HG03460 (cell line): ENCODE data around the gene F11R.
"Not testable (repeated sequence)": the region's sequence is repeated elsewhere in the genome, so short reads cannot be mapped to it uniquely, and the experiment has no call there.

Source experiments
- ATAC-seq: cut with Tn5 transposase; IDR thresholded peaks from one replicate; pipeline ENCODE4 v1.9.1; 2021; ENCODE audit not compliant: unreplicated experiment

F11R gene

DNA sequence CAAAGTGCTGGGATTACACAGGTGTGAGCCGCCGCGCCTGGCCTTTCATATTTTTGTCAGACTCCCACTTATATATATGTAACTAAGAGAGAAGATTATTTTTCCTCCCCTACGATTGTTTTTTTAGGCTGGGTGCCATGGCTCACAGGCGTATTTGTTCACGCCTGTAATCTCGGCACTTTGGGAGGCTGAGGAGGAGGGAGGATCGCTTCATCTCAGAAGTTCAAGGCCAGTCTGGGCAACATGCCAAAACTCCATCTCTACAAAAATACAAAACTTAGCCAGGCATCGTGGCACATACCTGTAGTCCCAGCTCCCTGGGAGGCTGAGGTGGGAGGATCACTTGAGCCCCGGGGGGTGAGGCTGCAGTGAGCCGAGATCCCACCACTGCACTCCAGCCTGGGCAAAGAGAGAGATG is 42.4 kb downstream of the F11R start:
- ATAC-seq = no peak

DNA sequence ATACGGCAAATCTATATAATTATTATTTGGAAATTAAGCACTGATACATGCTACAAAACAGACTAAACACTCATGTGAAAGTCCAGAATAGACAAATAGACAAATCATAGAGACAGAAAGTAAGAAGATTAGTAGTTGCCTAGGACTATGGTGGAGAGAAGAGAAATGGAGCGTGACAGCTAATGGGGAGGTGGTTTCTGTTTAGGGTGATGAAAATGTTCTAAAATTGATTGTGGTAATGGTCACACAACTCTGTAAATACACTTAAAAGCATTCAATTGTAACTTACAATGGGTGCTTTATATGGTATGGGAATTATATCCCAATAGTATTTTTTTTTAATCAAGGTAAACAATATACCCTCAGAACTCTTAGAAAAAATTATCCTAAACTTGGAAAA is 45.9 kb downstream of the F11R start:
- ATAC-seq = no peak

DNA sequence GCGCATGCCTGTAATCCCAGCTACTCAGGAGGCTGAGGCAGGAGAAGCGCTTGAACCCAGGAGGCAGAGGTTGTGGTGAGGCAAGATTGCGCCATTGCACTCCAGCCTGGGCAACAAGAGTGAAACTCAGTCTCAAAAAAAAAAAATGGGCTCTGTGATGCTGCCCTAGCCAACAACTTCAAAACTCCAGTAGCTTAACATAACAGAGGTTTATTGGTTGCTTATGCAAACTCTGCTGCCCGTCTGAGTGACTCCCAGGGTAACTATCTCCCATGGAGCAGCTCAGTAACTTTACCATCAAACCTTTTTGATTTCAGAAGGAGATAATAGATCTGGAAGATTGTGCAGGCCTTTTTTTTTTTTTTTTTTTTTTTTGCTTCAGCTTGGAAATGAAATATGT is 47.5 kb downstream of the F11R start:
- no peak for ATAC-seq

DNA sequence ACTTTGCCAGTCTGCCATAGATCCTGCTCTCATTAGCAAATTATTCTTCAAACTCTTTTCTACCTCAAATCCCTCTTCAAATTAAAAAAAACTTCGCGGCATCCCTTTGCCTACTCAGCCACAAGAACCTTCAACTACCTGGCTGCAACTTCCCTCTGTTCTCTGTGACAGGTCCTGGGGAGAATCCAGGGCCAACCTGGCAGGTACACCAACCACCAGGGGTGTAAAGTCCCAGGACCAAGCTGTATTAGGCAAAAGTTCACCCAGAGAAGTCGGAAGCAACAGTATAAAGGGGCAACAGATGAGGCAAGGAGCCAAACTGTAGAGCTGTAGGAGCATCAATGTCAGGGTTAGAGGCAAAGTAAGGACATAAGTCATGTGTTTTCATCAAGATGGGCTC is 48.0 kb downstream of the F11R start:
- ATAC-seq = no peak

DNA sequence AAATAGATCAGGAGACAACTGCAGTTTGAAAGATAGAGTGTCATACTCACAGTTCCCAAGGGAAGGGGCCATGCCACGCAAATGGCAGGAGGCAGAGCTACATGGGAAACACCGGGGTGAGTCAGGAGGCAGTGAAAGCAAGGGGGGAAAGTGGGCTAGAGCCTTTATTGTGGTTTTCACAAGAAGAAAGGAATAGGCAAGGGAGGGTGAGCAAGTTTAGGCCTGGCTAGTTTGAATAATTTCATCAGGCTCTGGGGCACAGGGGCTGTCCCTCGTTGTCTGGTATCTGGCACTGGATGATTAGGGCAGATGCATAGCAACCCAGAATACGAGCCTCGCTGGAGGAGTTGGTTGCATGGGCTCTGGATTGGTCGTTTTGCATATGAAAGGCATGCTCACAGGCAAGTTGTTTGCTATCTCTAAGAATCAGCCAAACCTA is 49.3 kb downstream of the F11R start:
- no peak for ATAC-seq

DNA sequence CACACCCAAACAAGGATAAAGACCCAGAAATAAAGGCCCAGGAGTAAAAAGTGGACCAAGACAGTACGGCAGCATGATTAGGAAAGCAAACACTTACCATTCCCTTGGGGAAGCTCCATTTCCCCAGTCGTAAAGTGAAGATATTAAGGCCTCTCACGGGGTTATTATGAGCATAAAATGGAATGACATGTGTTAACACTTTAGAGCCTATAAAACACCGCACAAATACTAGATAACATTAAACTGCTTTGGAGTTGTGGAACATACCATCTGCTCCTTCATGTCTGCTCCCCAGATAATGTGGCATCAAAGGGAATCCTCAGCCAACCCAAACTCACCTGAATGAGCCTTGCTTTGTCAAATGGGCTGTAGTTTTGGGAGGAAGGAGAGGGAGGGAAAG is 57.4 kb downstream of the F11R start:
- no peak for ATAC-seq

DNA sequence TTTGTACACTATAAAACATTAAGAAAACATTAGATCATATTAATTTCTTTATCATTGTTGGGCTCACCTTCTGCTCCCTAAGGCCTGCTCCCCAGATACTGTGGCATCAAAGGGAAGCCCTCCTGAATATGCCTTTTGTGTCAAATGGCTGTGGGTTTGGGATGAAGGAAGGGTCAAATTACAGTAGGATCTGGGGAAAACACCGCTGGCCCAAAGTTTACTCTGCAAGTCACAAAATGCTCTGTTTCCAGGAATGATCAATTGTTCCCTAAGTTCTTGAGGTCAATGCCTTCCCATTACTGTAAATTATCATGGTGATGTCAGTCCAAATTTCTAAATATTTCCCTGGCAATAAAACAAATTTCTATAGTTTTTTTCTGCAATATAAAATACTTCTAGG is 59.5 kb downstream of the F11R start:
- no peak for ATAC-seq

DNA sequence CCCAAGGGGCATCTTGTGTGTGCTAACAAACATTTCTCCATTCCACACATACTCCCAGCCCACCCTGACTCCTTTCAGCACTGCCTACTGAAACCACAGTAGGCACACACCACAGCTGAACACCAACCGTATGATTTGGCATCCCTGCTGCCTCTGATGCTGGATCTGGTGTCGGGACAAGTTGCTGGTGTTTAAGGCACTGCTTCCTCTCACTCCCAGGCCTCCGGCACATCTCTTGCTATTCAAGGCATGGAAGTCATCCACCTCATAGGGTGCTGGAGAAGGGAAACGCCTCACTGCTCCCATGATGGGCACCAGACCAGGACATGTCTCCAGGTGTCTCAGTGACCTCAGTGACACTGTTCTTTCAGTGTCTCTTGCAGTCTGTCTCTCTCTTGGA is 64.0 kb downstream of the F11R start:
- no peak for ATAC-seq

DNA sequence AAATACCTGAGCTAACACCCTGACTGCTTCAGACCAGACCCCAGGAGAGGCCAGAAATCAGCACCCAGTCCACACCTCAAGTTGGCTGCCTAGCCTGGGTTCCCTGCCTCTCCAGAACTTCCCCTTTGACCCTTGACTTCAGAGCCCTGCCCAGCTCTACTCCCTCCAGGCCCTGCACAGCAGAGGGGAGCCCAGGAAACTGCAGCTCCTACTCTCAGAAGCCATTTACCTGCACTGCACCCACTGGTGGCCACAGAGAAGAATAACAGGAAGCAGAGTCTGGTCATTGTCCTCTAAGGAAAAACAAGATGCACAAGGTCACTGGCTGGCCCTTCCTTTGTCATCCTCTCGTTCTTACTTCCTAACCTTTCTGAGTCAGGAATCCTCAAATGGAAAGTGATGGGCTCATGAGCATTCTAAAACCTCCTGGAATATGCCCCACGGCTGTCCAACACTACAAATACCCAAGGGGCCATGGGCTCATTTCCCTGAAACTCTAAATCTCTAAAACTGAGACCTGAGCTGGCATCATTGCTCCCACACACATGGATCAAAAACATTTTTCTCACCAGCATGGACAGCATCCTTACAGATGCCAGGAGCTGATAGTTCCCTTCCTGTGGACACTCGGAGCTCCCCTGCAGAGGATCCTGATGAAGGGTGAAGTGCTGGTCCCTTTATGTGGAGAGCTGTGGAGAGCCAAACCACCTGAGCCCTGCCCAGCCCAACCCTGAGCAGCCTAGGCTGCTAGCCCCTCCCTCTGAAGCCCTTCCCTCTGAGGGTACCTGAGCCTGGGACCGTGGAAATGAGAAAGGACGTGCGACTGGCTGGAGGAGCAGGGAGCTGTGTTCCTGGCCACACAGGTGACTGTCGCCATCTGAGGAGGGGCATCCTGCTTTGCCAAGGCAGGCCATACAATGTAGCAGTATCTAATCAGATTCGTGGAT is 66.5 kb downstream of the F11R start, which contains the start of gene ITLN2:
TSS of gene ITLN2 (minus strand) at position 652 of the 947 bp plus-strand sequence. CDS start at position 584, 68 bp downstream.
- peak; percentile 73 for ATAC-seq

DNA sequence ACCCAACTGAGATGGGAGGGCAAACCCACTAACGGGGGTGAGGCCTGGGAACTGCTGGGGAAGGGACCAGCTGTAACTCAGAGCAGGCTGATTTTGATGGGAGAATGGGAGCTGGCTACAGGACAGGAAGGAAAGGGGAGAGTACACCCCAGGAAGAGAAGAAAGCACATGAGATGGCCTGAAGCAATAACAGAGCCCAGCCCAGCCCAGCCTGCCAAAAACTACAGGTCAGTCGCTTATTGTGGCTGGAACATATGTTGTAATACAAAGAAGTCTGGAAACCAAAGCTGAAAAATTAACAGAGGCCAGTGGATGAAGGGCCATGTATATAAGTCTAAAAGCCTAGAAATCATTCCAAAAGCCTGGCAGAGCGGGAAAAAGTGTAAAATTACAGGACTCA is 67.9 kb downstream of the F11R start:
- no peak for ATAC-seq

DNA sequence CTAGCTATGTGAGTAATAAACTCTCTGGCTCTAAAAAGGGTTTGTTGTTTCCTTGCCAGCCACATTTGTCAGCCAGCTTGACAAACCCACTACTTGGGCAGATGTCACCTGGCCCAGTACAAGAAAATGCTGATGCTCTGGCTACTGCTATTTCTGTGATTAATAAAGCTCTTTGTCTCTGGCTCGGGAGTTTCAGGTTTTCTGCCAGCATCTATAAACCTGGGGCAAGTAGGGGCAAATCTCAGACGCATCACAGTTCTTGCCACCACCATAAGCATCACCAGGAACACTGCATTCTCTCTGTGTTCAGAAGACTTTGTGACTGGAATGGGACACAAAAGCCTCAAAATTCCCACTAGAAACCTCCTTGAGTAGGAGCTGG is 68.8 kb downstream of the F11R start:
- ATAC-seq = no peak

DNA sequence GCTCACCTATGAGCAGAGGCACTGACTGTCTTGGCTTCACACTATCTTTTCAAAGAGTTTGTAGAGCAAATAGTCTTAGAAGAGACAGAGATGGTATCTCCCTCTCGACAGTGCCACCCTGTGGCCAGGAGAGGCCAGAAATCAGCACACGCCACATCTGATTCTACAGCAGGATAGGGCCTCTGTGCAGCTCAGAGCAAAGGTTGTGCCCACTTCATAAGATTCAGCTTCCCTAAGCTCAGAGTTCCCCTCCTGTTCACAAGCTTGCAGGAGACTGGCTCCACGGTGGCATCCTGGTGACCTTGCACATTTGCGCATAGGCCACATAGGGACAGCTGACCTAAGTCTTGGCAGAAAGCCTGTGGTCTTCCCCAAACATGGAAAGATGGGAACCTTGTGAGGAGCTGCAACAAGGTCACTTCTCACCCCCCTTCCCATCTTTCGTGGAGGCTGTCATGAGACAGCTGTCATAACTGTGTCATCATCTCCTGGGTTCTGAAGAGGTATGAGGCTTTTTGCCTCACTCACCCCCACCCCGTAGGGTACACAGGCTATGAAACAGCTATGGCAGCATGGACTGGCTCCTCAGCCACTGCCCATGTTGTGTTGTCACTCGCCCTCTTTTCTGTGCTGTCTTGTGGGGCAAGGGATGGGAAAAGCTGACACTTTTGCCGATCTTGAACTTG is 69.4 kb downstream of the F11R start:
- ATAC-seq = peak; percentile 61

DNA sequence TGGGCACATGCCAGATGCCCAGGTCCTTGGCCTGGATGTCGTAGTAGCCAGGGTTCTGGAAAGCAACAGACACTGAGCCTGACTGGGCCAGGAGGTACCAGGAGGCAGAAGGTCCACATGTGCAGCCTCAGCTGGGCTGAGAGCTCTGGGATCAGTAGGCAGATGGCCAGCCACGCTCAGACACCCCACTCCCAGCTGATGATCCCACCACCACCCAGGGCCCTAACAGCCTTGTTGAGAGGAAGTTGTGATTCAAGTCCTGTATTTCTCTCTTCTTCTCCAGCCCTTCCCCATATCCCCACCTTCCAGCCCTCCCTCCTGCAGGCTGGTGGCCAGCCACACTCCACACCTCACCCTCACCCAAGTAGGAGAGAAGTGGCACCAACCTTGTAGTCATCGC is 70.3 kb downstream of the F11R start:
- no peak for ATAC-seq

DNA sequence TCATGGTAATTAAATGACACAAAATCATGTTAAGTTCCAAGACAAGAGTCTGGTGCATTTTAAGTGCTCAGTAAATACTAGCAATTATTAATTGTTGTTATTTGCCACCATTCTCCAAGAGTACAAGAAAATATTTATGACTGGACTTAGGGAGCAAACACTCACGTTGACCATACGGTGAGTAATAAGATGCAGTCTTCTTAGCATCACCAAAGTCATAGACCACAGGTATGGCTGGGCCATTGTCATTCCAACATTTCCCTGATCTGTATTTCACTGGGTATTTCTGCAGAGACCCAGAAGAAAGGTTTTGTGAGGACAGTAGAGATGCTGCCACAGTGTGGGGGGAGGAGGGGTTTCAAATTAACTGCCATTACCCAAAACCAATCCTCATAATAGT is 71.1 kb downstream of the F11R start:
- no peak for ATAC-seq

DNA sequence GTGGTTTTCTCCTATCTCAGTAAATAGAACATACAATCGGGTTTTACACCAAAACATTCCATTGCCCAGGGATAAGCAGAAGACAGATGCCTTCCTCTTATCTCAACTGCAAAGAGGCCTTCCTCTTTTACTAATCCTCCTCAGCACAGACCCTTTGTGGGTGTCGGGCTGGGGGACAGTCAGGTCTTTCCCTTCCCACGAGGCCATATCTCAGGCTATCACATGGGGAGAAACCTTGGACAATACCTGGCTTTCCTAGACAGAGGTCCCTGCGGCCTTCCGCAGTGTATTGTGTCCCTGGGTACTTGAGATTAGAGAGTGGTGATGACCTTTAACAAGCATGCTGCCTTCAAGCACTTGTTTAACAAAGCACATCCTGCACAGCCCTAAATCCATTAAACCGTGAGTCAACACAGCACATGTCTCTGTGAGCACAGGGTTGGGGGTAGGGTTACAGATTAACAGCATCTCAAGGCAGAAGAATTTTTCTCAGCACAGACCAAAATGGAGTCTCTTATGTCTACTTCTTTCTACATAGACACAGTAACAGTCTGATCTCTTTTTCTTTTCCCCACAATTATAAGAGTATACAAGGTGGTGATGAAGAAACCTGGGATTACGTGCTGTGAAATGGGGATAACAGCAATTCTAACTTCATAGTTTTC is 71.6 kb downstream of the F11R start:
- ATAC-seq = not testable (repeated sequence)

DNA sequence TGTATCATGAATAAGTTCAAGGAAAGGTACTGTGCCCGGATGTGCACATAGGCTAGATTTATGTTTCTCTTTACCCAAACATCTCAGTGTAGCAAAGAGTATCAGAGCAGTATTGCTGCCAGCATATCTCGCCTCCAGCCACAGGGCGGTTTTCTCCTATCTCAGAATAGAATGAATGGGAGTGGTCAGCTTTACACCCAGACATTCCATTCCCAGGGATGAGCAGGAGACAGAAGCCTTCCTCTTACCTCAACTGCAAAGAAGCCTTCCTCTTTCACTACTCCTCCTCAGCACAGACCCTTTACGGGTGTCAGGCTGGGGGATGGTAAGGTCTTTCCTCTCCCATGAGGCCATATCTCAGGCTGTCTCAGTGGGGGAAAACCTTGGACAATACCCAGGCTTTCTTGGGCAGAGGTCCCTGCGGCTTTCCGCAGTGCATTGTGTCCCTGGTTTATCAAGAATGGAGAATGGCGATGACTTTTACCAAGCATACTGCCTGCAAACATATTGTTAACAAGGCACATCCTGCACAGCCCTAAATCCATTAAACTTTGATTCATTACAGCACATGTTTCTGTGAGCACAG is 73.7 kb downstream of the F11R start:
- ATAC-seq = not testable (repeated sequence)

DNA sequence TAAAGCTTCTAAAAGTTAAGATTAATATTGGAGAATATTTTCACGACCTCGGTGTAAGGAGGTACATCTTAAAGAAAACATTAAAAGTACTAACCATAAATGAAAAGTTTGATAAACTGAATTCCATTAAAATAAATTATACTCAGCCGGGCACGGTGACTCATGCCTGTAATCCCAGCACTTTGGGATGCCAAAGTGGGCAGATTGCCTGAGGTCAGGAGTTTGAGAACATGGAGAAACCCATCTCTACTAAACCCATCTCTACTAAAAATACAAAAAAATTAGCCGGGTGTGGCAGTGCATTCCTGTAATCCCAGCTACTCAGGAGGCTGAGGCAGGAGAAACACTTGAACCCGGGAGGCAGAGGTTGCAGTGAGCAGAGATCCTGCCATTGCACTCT is 75.1 kb downstream of the F11R start:
- not testable (repeated sequence) for ATAC-seq
